Endodermal cell (in vitro differentiated cells): Measurements from ENCODE around the gene OPN1SW. TPM values are rescaled to one million over a fixed set of nuclear protein-coding genes. Genes with fewer than 3 reads are reported as not detected.
A peak's percentile ranks its signal among the peaks of the same experiment; 100 is the strongest.

ENCODE experiments used
- DNase-seq: peaks from one replicate; pipeline ENCODE4 v3.0.0-alpha.2; 2017
- H3K27ac ChIP-seq: 2 replicates; pipeline ENCODE4 v1.5.1; 2013; ENCODE audit warnings: mild to moderate bottlenecking, low read depth, low read length, moderate library complexity
- H3K27me3 ChIP-seq: 2 replicates; pipeline ENCODE4 v1.6.1; 2013; ENCODE audit warnings: mild to moderate bottlenecking, low read length, moderate library complexity; ENCODE audit not compliant: insufficient read depth, control insufficient read depth, poor library complexity, severe bottlenecking
- H3K36me3 ChIP-seq: 2 replicates; pipeline ENCODE4 v1.7.0; 2013; ENCODE audit warnings: mild to moderate bottlenecking, low read length, moderate library complexity; ENCODE audit not compliant: control insufficient read depth, insufficient read depth
- H3K4me1 ChIP-seq: one replicate; pipeline ENCODE4 v1.7.0; 2013; ENCODE audit warnings: low read length; ENCODE audit not compliant: control insufficient read depth, insufficient read depth
- H3K4me3 ChIP-seq: 2 replicates; pipeline ENCODE4 v1.5.1; 2013; ENCODE audit warnings: mild to moderate bottlenecking, low read length, moderate library complexity
- H3K9ac ChIP-seq: 2 replicates; pipeline ENCODE4 v1.6.1; 2013; ENCODE audit warnings: mild to moderate bottlenecking, low read length, moderate library complexity; ENCODE audit not compliant: poor library complexity, severe bottlenecking; ENCODE audit errors: extremely low read depth
- H3K9me3 ChIP-seq: 2 replicates; pipeline ENCODE4 v1.6.1; 2013; ENCODE audit warnings: mild to moderate bottlenecking, low read length, moderate library complexity; ENCODE audit not compliant: control insufficient read depth
- H3K27ac Mint-ChIP-seq: 2 replicates; pipeline ENCODE4 v1.8.0; 2020; ENCODE audit warnings: mixed read lengths
- H3K27me3 Mint-ChIP-seq: 2 replicates; pipeline ENCODE4 v1.8.0; 2021; ENCODE audit warnings: mild to moderate bottlenecking, mixed read lengths; ENCODE audit not compliant: insufficient read depth
- H3K36me3 Mint-ChIP-seq: 2 replicates; pipeline ENCODE4 v1.8.0; 2020; ENCODE audit warnings: low read depth, mixed read lengths
- H3K4me1 Mint-ChIP-seq: 2 replicates; pipeline ENCODE4 v1.8.0; 2020; ENCODE audit warnings: mixed read lengths
- H3K4me3 Mint-ChIP-seq: 2 replicates; pipeline ENCODE4 v1.8.0; 2020; ENCODE audit warnings: mild to moderate bottlenecking, moderate library complexity, mixed read lengths
- H3K9me3 Mint-ChIP-seq: 2 replicates; pipeline ENCODE4 v1.8.0; 2020; ENCODE audit warnings: mild to moderate bottlenecking, mixed read lengths
- CTCF ChIP-seq: fragments of 200-600 bp; sonication (generic); conservative IDR thresholded peaks from 2 replicates; pipeline ENCODE4 v1.5.0; 2021; ENCODE audit warnings: antibody characterized with exemption, mild to moderate bottlenecking
- WGBS, 2 experiments: methylation state at CpG; one replicate each; pipeline versions ENCODE4 v1.1.5 to v1.1.7; 2013; ENCODE audit warnings: missing lambda C conversion rate in 2 of 2, mixed read lengths in 1 of 2; ENCODE audit not compliant: insufficient coverage in 1 of 2, insufficient read length in 1 of 2; 5-methylcytosine and 5-hydroxymethylcytosine counted together
- total RNA-seq, 2 donors: library from RNA; stranded (reverse); fragmentation: NEBNext Ultra II Directional in 1 of 2; extraction: Animal tissue kit (Norgen Biotek cat#: 25700) in 1 of 2; gene quantifications; 2 replicates in 1 of 2; 3 replicates in 1 of 2; pipeline ENCODE4 v1.2.1, GENCODE V29; 2021

The OPN1SW gene
- total RNA-seq, 2 donors from 2014 or later: not detected

GRCh38 chr7:128815289-128815942 is 39.8 kb upstream of the OPN1SW start:
- no peaks in the 10 kb centered on the region for H3K27me3 Mint-ChIP-seq
- no peak overlapping the region for H3K4me3 Mint-ChIP-seq
- H3K4me1 Mint-ChIP-seq: no peaks in the 10 kb centered on the region
- no peak overlapping the region for H3K27ac Mint-ChIP-seq
- no peaks in the 10 kb centered on the region for H3K27me3 ChIP-seq
- H3K9me3 Mint-ChIP-seq: no peaks in the 10 kb centered on the region
- 92 to 98% methylated on average over 4 to 7 of the region's 7 CpGs for WGBS, 2 experiments
- no peaks in the 10 kb centered on the region for H3K9me3 ChIP-seq
- H3K36me3 Mint-ChIP-seq: no peaks in the 10 kb centered on the region
- no peak overlapping the region for H3K9ac ChIP-seq
- no peak for TF ChIP-seq CTCF
- DNase-seq: no peak
- no peak overlapping the region for H3K27ac ChIP-seq
- peaks cover 12% of the 10 kb centered on the region for H3K4me1 ChIP-seq
- no peaks in the 10 kb centered on the region for H3K36me3 ChIP-seq
- H3K4me3 ChIP-seq: no peak overlapping the region

DNA sequence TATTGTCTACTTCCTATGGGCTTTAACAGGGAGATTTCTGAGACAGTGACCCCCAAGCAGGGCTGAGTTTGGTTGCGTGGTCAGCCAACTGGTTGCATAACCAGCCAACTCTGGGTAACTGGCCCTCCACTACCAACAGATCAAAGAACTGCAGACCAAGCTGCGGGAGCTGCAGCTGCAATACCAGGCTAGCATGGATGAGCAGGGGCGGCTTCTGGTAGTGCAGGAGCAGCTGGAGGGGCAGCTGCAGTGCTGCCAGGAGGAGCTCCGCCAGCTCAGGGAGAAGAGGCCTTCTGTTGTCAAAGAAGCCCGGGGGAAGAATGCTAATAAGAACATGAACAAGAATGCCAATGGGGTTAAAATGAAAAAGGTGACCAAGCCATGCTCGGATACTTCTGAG is 38.9 kb upstream of the OPN1SW start:
- Histone ChIP-seq H3K27me3 (no peaks in the 10 kb centered on the region), H3K4me1 (peaks cover 12% of the 10 kb centered on the region), H3K4me3 (no peak overlapping the region), H3K9me3 (no peaks in the 10 kb centered on the region), H3K27ac (no peak overlapping the region), H3K36me3 (no peaks in the 10 kb centered on the region), H3K9ac (no peak overlapping the region)
- Mint-ChIP-seq H3K4me1 (no peaks in the 10 kb centered on the region), H3K27ac (no peak overlapping the region), H3K9me3 (no peaks in the 10 kb centered on the region), H3K27me3 (no peaks in the 10 kb centered on the region), H3K4me3 (no peak overlapping the region), H3K36me3 (peaks cover 4% of the 10 kb centered on the region)
- WGBS, 2 experiments: 91 to 95% methylated on average over 6 of the region's 6 CpGs
- TF ChIP-seq CTCF: no peak
- no peak for DNase-seq

- H3K4me1 Mint-ChIP-seq: no peaks in the 10 kb centered on the region
- WGBS, 2 experiments: 54 to 68% methylated on average over 7 to 11 of the region's 11 CpGs
- no peaks in the 10 kb centered on the region for H3K27me3 ChIP-seq
- H3K27ac ChIP-seq: no peak overlapping the region
- H3K4me1 ChIP-seq: peaks cover 12% of the 10 kb centered on the region
- no peak overlapping the region for H3K4me3 ChIP-seq
- no peak overlapping the region for H3K27ac Mint-ChIP-seq
- no peaks in the 10 kb centered on the region for H3K27me3 Mint-ChIP-seq
- H3K9ac ChIP-seq: no peak overlapping the region
- peak; percentile 62 for DNase-seq
- no peak for TF ChIP-seq CTCF
- no peak overlapping the region for H3K4me3 Mint-ChIP-seq
- no peaks in the 10 kb centered on the region for H3K9me3 Mint-ChIP-seq
- H3K36me3 Mint-ChIP-seq: peaks cover 4% of the 10 kb centered on the region
- H3K9me3 ChIP-seq: no peaks in the 10 kb centered on the region
- peaks cover 2% of the 10 kb centered on the region for H3K36me3 ChIP-seq
These were observed 37.0 kb upstream of the OPN1SW start for GRCh38 chr7:128812514-128813168.
